K562 (cell line): ENCODE data around the gene CDK5RAP3. TPM values are rescaled to one million over a fixed set of nuclear protein-coding genes. Genes with fewer than 3 reads are reported as not detected.

ENCODE experiments used
- ELF4 ChIP-seq: fragments of 450-650 bp; formaldehyde crosslinking; IDR thresholded peaks from 2 replicates; pipeline ENCODE4 v1.4.0; 2022; ENCODE audit warnings: missing genetic modification characterization
- NR4A1 ChIP-seq, 2 experiments: fragments of 250-450 bp in 1 of 2; fragments of 450-650 bp in 1 of 2; sonication (Bioruptor Pico) in 1 of 2; IDR thresholded peaks; 2 replicates each; pipeline versions ENCODE4 v1.4.0 to v1.6.1; 2016 to 2020; ENCODE audit warnings: mild to moderate bottlenecking in 2 of 2, missing compliant biosample characterization in 1 of 2, missing genetic modification characterization in 1 of 2, moderate library complexity in 1 of 2
- XRCC4 ChIP-seq: IDR thresholded peaks from one replicate; pipeline ENCODE4 v1.6.1; 2011; ENCODE audit not compliant: insufficient read depth, insufficient read length; ENCODE audit errors: extremely low read depth
- ZNF274 ChIP-seq: IDR thresholded peaks from 2 replicates; pipeline ENCODE4 v1.6.1; 2011; ENCODE audit warnings: low read depth, mild to moderate bottlenecking, low read length, moderate library complexity, borderline replicate concordance
- ZNF583 ChIP-seq: fragments of 250-450 bp; sonication (Bioruptor Pico); IDR thresholded peaks from 2 replicates; pipeline ENCODE4 v1.4.0; 2020
- polyA plus RNA-seq, 8 experiments: library from polyadenylated mRNA; depleted of rRNA in 4 of 8; stranded (reverse) in 5 of 8; unstranded in 3 of 8; fragments of >200 nt; fragmentation: Nextera tagmentation in 2 of 8; fragmentation: Illumina TruSeq in 1 of 8; extraction: Ambion mirVana in 2 of 8; extraction: Trizol in 1 of 8; gene quantifications; 2 replicates each; pipeline versions ENCODE4 v1.2.1 to v1.2.3, GENCODE V29; 2011 to 2014; ENCODE audit warnings: inconsistent platforms in 1 of 8, missing spikeins in 1 of 8
- total RNA-seq, 7 experiments: library from RNA; depleted of rRNA in 6 of 7; stranded (reverse); fragments of >200 nt in 6 of 7; fragmentation: Illumina TruSeq in 2 of 7; extraction: Trizol in 2 of 7; gene quantifications; 2 replicates each; pipeline versions ENCODE4 v1.2.1 to v1.2.3, GENCODE V29; 2011 to 2021; ENCODE audit warnings: low replicate concordance in 1 of 7
- TF ChIP-seq, protein P1 (sequence below), 2 experiments: fragments of 450-650 bp; IDR thresholded peaks; 2 replicates each; pipeline ENCODE4 v1.6.1; 2016; ENCODE audit warnings: mild to moderate bottlenecking in 2 of 2, borderline replicate concordance in 1 of 2, low read depth in 1 of 2, moderate library complexity in 1 of 2
- TF ChIP-seq, protein P2 (sequence below): fragments of 250-450 bp; sonication (Bioruptor Pico); IDR thresholded peaks from 2 replicates; pipeline ENCODE4 v1.4.0; 2020
- TF ChIP-seq, protein P3 (sequence below): fragments of 250-450 bp; sonication (Bioruptor Pico); IDR thresholded peaks from 2 replicates; pipeline ENCODE4 v1.8.0; 2022; ENCODE audit warnings: inconsistent platforms

The CDK5RAP3 gene
- total and polyA plus RNA-seq, 9 of the 15 experiments (the other 6 are each of a cell fraction or from before 2014, with no cell fraction given): 44.2 to 202 (median 91.5) TPM

DNA sequence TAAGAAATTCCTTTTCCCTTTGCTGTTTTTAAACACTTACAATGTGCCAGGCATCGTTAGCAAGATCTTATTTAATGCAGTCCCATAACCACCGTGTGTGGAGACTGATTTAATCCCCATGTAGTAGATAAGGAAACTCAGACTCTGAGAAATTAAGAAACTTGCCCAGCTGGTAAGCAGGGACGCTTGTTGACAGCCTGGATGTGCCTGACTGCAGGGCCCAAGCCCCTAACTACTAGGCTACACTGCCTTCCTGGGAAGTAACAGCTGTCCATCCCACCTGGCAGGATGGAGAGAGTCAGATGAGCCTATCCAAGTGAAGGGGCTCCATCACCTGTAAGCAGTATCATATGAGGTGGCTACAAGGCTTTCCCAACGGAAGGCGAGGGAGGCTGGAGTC lies 23.1 kb downstream of the CDK5RAP3 start (continued):
- TF ChIP-seq, protein P1, sequence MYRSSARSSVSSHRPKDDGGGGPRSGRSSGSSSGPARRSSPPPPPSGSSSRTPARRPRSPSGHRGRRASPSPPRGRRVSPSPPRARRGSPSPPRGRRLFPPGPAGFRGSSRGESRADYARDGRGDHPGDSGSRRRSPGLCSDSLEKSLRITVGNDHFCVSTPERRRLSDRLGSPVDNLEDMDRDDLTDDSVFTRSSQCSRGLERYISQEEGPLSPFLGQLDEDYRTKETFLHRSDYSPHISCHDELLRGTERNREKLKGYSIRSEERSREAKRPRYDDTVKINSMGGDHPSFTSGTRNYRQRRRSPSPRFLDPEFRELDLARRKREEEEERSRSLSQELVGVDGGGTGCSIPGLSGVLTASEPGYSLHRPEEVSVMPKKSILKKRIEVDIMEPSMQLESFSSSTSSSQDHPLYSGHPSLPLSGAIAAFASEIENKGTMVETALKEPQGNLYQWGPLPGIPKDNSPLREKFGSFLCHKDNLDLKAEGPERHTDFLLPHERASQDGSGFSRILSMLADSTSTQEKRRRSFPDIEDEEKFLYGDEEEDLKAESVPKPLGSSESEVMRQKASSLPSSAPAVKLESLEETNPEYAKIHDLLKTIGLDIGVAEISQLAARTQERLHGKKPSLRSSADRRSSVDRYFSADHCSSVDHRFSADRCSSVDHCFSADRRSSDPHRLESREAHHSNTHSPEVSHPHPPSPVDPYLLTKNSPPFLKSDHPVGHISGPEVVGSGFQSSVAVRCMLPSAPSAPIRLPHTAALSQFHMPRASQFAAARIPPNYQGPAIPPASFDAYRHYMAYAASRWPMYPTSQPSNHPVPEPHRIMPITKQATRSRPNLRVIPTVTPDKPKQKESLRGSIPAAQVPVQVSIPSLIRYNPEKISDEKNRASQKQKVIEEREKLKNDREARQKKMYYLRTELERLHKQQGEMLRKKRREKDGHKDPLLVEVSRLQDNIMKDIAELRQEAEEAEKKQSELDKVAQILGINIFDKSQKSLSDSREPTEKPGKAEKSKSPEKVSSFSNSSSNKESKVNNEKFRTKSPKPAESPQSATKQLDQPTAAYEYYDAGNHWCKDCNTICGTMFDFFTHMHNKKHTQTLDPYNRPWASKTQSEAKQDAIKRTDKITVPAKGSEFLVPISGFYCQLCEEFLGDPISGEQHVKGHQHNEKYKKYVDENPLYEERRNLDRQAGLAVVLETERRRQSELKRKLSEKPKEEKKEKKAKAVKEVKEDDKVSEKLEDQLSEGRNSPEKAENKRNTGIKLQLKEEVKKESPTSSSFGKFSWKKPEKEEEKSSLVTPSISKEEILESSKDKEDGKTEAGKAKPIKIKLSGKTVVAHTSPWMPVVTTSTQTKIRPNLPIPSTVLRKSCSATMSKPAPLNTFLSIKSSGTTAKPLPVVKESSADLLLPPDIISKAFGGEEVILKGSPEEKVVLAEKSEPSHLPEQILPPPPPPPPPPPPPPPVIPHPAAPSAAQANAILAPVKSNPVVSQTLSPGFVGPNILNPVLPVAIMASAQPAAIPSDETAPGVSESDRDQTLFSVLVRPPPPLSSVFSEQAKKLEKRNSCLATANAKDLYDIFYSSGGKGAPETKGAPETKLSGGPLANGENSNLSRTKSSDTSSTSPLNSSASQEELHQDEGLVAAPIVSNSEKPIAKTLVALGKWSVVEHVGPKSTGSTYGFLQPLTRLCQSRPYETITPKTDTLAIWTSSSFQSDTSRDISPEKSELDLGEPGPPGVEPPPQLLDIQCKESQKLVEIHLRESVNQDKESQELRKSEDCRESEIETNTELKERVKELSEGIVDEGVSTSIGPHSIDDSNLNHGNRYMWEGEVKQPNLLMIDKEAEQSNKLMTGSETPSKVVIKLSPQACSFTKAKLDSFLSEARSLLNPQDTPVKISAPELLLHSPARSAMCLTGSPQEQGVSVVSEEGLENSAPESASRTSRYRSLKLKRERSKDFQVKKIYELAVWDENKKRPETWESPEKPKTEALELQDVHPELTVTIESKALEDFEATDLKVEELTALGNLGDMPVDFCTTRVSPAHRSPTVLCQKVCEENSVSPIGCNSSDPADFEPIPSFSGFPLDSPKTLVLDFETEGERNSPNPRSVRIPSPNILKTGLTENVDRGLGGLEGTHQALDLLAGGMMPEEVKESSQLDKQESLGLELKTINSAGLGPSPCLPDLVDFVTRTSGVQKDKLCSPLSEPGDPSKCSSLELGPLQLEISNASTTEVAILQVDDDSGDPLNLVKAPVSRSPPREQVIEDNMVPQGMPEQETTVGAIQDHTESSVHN (IDR thresholded peaks at IDR 0.05; ENCODE audit: borderline replicate concordance in 1 of 2, low read depth in 1 of 2): no peak
- no peak for TF ChIP-seq ZNF583 (CRISPR knock-in tag)
- TF ChIP-seq XRCC4: no peak
- no peak for TF ChIP-seq ELF4 (CRISPR knock-in tag)
- no peak for TF ChIP-seq ZNF274
- TF ChIP-seq, protein P2, sequence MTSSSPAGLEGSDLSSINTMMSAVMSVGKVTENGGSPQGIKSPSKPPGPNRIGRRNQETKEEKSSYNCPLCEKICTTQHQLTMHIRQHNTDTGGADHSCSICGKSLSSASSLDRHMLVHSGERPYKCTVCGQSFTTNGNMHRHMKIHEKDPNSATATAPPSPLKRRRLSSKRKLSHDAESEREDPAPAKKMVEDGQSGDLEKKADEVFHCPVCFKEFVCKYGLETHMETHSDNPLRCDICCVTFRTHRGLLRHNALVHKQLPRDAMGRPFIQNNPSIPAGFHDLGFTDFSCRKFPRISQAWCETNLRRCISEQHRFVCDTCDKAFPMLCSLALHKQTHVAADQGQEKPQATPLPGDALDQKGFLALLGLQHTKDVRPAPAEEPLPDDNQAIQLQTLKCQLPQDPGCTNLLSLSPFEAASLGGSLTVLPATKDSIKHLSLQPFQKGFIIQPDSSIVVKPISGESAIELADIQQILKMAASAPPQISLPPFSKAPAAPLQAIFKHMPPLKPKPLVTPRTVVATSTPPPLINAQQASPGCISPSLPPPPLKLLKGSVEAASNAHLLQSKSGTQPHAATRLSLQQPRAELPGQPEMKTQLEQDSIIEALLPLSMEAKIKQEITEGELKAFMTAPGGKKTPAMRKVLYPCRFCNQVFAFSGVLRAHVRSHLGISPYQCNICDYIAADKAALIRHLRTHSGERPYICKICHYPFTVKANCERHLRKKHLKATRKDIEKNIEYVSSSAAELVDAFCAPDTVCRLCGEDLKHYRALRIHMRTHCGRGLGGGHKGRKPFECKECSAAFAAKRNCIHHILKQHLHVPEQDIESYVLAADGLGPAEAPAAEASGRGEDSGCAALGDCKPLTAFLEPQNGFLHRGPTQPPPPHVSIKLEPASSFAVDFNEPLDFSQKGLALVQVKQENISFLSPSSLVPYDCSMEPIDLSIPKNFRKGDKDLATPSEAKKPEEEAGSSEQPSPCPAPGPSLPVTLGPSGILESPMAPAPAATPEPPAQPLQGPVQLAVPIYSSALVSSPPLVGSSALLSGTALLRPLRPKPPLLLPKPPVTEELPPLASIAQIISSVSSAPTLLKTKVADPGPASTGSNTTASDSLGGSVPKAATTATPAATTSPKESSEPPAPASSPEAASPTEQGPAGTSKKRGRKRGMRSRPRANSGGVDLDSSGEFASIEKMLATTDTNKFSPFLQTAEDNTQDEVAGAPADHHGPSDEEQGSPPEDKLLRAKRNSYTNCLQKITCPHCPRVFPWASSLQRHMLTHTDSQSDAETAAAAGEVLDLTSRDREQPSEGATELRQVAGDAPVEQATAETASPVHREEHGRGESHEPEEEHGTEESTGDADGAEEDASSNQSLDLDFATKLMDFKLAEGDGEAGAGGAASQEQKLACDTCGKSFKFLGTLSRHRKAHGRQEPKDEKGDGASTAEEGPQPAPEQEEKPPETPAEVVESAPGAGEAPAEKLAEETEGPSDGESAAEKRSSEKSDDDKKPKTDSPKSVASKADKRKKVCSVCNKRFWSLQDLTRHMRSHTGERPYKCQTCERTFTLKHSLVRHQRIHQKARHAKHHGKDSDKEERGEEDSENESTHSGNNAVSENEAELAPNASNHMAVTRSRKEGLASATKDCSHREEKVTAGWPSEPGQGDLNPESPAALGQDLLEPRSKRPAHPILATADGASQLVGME (CRISPR knock-in tag): no peak
- TF ChIP-seq NR4A1 (CRISPR knock-in tag; IDR thresholded peaks at IDR 0.05): no peak
- no peak for TF ChIP-seq NR4A1 (tag; IDR thresholded peaks at IDR 0.05)
- TF ChIP-seq, protein P3, sequence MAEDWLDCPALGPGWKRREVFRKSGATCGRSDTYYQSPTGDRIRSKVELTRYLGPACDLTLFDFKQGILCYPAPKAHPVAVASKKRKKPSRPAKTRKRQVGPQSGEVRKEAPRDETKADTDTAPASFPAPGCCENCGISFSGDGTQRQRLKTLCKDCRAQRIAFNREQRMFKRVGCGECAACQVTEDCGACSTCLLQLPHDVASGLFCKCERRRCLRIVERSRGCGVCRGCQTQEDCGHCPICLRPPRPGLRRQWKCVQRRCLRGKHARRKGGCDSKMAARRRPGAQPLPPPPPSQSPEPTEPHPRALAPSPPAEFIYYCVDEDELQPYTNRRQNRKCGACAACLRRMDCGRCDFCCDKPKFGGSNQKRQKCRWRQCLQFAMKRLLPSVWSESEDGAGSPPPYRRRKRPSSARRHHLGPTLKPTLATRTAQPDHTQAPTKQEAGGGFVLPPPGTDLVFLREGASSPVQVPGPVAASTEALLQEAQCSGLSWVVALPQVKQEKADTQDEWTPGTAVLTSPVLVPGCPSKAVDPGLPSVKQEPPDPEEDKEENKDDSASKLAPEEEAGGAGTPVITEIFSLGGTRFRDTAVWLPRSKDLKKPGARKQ (CRISPR knock-in tag): no peak
